Bronchial smooth muscle cell (primary cell): Measurements from ENCODE around the gene RPS3A. TPM values are rescaled to one million over a fixed set of nuclear protein-coding genes. Genes with fewer than 3 reads are reported as not detected.

Source experiments
- total RNA-seq: library from RNA; depleted of rRNA; stranded (reverse); fragments of >200 nt; gene quantifications from 2 replicates; pipeline ENCODE4 v1.2.1, GENCODE V29; 2014

Gene RPS3A
- 2,433 and 2,893 TPM in 2 replicates for total RNA-seq

GRCh38 chr4:151099229-151099975, at the start of gene RPS3A:
Gene RPS3A, plus strand, starts transcription at chr4:151099628. Its CDS starts 25 bp downstream, at chr4:151099653.

Other genes starting within 250 kb of the RPS3A start
- gene LRBA, start 84.3 kb upstream of the RPS3A start, total RNA-seq, result 36.7 and 37.5 TPM in 2 replicates
- not detected in 2 replicates for gene PRSS48, start 177.5 kb downstream of the RPS3A start, total RNA-seq
- 34.0 and 36.7 TPM in 2 replicates for gene SH3D19, start 226.0 kb downstream of the RPS3A start, total RNA-seq